Breast epithelium (tissue), 3 donors: ENCODE data around the gene STARD13.

Experiments
- POLR2A ChIP-seq: fragments of 450-650 bp; IDR thresholded peaks from one replicate; pipeline ENCODE4 v1.6.1; 2016; ENCODE audit warnings: antibody characterized with exemption, mild to moderate bottlenecking, moderate library complexity
- TF ChIP-seq, protein P1 (sequence below), 3 donors: fragments of 450-650 bp; IDR thresholded peaks; one replicate each; pipeline ENCODE4 v1.5.1; 2016 to 2017; ENCODE audit warnings: antibody characterized with exemption in 3 of 3, mild to moderate bottlenecking in 3 of 3, moderate library complexity in 3 of 3

DNA sequence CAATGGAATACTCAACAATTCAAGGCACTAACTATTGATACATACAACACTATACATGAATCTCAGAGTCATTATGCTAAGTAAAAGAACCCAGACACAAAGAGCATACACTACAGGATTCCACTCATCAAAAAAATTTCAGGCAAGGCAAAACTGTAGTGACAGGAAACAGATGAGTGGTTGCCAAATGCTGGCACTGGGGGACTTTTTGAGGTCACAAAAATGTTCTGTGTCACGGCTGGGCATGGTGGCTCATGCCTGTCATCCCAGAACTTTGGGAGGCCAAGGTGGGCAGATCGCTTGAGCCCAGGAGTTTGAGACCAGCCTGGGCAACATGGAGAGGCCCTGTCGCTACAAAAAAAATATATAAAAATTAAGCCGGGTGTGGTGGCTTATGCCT lies 139.9 kb downstream of the STARD13 start:
- TF ChIP-seq, protein P1, sequence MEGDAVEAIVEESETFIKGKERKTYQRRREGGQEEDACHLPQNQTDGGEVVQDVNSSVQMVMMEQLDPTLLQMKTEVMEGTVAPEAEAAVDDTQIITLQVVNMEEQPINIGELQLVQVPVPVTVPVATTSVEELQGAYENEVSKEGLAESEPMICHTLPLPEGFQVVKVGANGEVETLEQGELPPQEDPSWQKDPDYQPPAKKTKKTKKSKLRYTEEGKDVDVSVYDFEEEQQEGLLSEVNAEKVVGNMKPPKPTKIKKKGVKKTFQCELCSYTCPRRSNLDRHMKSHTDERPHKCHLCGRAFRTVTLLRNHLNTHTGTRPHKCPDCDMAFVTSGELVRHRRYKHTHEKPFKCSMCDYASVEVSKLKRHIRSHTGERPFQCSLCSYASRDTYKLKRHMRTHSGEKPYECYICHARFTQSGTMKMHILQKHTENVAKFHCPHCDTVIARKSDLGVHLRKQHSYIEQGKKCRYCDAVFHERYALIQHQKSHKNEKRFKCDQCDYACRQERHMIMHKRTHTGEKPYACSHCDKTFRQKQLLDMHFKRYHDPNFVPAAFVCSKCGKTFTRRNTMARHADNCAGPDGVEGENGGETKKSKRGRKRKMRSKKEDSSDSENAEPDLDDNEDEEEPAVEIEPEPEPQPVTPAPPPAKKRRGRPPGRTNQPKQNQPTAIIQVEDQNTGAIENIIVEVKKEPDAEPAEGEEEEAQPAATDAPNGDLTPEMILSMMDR (IDR thresholded peaks at IDR 0.05): no peak
- no peak for TF ChIP-seq POLR2A
